Epithelial cell of proximal tubule (primary cell): ENCODE results near the gene LRP1. TPM values are rescaled to one million over a fixed set of nuclear protein-coding genes. Genes with fewer than 3 reads are reported as not detected.

ENCODE experiments used
- DNase-seq: peaks from one replicate; pipeline ENCODE4 v3.0.0-alpha.2; 2011; ENCODE audit warnings: low read depth
- H3K4me3 ChIP-seq: 2 replicates; pipeline ENCODE4 v1.5.1; 2011; ENCODE audit warnings: low read depth, mild to moderate bottlenecking, low read length
- total RNA-seq: library from RNA; depleted of rRNA; stranded (reverse); fragments of >200 nt; gene quantifications from 2 replicates; pipeline ENCODE4 v1.2.3, GENCODE V29; 2015
- TF ChIP-seq, protein P1 (sequence below): conservative IDR thresholded peaks from 2 replicates; pipeline ENCODE4 v1.5.1; 2012; ENCODE audit warnings: low read depth, mild to moderate bottlenecking, low read length

LRP1 gene
- total RNA-seq, 1 donor from 2014 or later = 8.9 TPM

DNA sequence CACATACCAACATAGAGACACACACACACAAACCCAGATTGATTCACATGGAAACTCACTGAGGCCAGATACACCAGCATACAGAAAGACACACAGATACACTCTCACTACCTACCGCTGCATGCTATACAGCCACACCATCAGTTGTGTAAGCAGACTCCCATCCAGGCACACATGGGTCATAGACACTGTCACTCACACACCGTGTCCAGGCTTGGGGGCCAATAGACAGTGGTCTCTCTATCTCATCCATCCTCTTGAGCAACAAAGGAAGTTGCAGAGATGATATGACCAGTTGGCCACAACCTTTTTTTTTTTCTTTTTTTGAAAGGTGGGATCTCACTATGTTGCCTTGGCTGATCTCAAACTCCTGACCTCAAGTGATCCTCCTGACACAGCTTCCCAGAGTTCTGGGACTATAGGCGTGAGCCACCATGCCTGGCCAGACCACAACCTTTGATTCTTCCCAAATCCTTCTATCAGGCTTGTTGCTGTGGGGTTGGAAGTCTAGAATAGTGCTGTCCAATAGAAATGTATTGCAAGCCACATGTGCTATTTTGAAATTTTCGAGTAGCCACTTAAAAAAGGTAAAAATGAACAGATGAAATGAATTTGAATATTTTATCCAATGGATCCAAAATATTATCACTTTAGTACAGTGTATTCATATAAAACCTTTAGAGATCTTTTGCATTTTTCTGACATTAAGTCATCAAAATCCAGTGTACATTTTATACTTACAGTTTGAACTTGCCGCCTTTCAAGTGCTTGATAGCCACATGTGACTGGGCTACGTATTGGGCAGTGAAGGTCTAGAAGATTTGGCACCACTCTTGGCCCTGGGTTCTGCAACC lies 11.7 kb downstream of the LRP1 start:
- no peak for DNase-seq
- no peak overlapping the region for H3K4me3 ChIP-seq
- TF ChIP-seq, protein P1, sequence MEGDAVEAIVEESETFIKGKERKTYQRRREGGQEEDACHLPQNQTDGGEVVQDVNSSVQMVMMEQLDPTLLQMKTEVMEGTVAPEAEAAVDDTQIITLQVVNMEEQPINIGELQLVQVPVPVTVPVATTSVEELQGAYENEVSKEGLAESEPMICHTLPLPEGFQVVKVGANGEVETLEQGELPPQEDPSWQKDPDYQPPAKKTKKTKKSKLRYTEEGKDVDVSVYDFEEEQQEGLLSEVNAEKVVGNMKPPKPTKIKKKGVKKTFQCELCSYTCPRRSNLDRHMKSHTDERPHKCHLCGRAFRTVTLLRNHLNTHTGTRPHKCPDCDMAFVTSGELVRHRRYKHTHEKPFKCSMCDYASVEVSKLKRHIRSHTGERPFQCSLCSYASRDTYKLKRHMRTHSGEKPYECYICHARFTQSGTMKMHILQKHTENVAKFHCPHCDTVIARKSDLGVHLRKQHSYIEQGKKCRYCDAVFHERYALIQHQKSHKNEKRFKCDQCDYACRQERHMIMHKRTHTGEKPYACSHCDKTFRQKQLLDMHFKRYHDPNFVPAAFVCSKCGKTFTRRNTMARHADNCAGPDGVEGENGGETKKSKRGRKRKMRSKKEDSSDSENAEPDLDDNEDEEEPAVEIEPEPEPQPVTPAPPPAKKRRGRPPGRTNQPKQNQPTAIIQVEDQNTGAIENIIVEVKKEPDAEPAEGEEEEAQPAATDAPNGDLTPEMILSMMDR = no peak

DNA sequence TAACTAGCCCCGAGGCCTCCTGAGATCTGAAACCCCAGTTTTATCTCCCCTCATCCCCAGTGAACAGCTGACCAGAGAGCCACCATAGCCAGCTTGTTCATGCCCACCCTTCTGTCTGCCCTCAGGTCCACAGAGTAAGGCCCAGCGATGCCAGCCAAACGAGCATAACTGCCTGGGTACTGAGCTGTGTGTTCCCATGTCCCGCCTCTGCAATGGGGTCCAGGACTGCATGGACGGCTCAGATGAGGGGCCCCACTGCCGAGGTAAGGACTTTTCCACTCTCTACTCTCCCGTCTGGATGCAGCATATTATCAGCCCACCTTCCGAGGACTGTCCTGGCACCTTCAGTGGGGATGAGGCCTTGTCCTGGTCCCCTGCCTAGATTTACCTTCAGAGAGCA lies 13.0 kb downstream of the LRP1 start:
- H3K4me3 ChIP-seq = no peak overlapping the region
- TF ChIP-seq, protein P1 = no peak
- DNase-seq = no peak

DNA sequence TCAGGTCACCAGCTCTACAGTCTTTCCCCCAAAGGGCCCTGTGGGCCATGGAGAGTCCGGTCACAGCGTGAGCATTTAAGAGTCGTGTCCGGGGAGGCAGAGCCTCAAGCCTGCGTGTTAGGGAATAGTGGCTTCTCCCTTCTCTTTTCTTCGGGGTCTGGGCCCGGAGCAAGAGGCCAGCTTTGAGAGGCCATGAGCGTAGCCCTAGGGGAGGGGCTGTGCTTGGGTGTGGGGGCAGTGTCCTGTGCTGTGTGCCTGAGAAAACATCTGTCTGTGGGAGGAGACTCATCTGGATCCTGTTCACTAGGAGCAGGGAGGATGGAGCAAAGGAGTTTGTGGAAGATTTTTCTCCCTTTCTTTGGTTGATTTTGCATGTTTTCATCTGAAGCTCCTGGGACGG lies 13.8 kb downstream of the LRP1 start:
- H3K4me3 ChIP-seq = no peak overlapping the region
- no peak for DNase-seq
- TF ChIP-seq, protein P1 = no peak

DNA sequence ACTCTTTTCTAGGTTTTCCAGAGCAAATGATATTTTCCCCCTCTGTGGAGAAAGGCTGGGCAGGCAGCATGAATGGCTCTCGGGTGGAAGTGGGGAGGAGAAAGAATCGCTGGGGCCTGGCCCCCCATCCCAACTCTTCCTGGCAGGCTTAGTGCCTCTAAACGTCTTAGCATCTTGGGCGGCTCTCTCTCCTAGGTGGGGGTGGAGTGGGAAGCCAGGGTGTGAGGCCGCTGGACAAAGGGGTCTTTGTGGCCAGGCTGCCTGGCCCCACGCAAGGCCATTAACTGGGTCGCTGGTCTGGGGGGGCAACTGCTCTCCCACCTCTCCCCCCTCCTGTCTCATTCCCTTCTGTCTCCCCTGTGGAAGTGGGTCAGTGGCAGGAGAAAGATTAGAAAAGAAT lies 14.4 kb downstream of the LRP1 start:
- H3K4me3 ChIP-seq = no peak overlapping the region
- TF ChIP-seq, protein P1 = no peak
- no peak for DNase-seq

DNA sequence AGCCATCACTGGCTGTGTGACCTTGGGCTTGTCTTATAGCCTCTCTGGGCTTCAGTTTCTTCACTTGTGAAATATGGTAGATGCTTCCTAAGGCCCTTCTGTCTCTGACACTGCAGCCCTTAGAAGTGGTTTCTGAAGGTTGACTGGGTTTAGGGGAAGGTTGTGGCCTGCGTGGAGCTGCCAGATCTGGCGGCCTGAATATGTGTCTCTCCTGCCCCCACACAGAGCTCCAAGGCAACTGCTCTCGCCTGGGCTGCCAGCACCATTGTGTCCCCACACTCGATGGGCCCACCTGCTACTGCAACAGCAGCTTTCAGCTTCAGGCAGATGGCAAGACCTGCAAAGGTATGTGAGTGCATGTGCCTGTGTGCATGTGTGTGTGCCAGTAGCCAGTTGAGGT lies 15.2 kb downstream of the LRP1 start:
- DNase-seq = no peak
- TF ChIP-seq, protein P1 = no peak
- H3K4me3 ChIP-seq = no peak overlapping the region

DNA sequence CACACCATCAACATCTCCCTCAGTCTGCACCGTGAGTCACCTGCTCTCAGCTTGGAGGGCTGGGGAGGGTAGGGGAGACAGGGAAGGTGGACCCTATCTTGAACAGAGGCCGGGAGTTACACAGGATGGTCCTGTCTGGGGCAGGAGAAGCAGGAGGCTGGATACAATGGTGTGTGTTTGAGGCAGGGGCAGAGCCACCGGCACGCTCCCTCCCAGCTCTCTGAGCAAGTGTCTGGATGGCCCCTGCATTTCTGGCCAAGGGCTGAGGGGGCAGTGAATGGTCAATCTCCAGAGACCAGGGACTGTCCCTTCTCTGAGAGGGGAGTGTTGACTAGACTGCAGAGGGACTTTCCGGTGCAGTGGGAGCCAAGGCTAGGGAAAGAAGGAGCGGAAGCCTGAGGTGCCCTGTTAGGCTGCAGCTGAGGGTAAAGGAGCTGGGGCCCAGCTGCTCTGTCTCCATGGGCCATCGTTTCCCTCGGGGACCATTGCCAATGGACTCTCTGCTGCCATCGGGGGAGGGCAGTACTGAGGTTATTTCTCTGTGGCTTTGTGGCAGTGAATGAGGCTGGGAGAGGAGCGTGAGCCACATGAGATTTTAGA lies 17.3 kb downstream of the LRP1 start:
- H3K4me3 ChIP-seq = no peak overlapping the region
- no peak for DNase-seq
- TF ChIP-seq, protein P1 = no peak
